ENCODE measurements around the gene SETMAR.
A peak's percentile ranks its signal among the peaks of the same experiment; 100 is the strongest.
"Not testable (repeated sequence)": the region's sequence is repeated elsewhere in the genome, so short reads cannot be mapped to it uniquely, and the experiment has no call there.

SETMAR gene

DNA sequence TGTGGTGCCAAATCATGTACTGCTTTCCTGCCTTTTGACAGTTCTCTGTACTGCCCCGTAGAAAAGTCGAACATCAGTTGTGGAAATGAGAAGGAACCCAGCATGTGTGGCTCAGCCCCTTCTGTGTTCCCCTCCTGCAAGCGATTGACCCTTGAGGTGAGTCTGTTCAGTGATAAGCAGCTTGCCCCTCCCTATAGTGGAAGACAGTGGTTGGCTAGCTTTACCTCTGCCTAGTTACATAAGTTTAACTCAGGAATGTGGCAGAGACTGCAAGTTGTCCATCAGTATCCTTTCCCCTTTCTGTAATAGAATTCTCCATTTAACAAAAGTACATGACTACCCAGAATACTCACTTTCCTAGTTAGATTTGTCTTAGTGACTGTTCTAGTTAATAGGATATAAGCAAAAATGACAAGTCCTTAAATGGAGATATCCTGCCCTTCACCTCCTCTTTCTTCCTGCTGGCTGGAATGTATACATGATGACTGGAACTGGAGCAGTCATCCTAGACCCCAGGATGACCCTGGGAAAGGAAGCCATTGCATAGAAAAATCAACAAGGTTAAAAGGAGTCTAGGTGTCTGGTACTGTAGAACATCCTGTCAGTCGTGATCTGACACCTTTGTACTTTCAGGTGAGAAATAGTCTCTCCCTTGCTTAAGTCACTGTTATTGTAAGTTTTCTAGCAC, 10.6 kb downstream of the SETMAR start:
- no peak for DNase-seq (ENCODE audit: low spot score)

DNA sequence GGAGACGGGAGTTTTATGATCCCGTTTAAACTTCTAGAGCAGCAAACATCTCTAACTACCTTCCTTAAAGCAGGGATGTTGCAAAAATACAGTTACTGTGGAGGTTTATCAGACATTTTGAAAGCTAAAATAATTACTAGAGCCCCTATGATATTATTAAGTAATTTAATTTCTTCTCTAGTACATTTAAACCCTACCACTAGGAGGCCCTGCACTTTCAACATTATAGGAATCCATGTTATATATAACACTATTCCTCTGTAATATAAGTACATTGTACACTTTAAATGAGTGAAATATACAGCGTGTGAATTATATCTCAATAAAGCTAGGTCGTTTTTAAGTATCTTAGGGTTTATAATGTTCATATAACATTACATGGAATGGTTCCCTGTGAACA, 11.5 kb downstream of the SETMAR start:
- DNase-seq (ENCODE audit: low spot score), result no peak

DNA sequence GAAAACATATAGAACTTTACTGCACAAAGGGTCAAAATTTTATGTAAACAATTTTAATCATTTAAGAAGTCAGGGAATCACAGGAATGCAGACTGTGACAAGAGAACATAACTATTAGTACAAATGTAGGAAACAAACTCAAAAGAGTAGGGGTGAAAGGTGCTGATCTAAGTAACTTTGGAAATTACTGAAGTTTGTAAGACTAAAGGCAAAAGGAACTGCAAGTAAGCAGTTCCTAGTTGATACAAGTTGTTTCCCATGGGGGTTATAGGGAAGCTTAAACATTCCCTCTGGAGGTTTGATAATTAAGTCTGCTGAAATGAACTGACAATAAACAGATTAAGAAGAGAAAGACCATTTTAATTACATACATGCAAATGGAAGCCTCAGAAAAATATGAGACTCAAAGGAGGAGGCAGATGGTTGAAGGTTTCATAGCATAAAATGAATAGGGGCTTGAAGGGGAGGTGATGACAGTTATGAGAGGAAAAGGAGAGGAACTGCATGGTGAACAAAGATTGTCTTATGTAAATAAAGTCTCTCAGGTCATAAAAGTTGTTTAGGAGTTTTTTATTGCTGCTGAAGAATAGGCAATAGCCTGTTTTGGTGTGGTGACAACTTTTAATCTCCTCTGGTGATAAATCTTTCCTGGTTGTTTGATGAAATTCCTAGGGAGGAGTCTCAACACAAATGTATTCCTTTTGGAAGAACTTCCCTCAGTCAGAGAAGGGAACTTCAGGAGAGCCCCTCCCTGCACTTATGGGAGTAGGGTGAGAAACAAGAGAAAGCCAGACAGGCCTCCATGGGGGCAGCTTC, 17.1 kb downstream of the SETMAR start:
- no peak for DNase-seq (ENCODE audit: low spot score)

DNA sequence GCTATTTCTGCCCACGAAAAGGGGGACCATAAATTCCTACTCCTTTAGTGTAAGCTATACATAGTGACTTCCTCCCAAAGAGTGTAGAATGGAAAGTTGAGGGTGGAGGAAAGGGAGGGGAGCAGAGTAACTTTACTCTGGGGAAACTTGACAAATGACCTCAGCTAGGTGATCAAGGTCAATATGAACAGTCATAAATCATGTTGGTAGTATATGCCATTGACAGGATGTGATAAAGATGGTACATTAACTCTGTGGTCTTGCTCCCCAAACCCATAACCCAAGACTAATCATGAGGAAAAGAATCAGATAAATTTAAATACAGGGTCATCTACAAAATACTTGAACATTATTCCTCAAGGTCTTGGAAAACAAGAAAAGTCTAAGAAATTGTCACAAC, 18.6 kb downstream of the SETMAR start:
- no peak for DNase-seq (ENCODE audit: low spot score)

DNA sequence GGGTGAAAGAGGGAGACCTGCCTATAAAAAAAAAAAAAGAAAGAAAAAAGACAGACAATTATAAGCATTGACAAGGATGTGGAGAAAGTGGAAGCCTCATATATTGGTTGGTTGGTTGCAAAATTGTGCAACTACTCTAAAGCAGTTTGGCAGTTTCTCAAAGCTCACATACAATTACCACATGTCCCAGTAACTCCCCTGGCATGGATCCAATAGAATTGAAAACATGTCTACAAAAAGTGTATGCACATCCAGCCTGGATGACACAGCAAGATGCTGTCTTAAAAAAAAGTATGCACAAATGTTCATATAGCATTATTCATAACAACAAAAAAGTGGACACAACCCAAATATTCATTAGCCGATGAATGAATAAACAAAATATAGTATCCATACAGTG, 19.5 kb downstream of the SETMAR start:
- DNase-seq (ENCODE audit: low spot score), result no peak

DNA sequence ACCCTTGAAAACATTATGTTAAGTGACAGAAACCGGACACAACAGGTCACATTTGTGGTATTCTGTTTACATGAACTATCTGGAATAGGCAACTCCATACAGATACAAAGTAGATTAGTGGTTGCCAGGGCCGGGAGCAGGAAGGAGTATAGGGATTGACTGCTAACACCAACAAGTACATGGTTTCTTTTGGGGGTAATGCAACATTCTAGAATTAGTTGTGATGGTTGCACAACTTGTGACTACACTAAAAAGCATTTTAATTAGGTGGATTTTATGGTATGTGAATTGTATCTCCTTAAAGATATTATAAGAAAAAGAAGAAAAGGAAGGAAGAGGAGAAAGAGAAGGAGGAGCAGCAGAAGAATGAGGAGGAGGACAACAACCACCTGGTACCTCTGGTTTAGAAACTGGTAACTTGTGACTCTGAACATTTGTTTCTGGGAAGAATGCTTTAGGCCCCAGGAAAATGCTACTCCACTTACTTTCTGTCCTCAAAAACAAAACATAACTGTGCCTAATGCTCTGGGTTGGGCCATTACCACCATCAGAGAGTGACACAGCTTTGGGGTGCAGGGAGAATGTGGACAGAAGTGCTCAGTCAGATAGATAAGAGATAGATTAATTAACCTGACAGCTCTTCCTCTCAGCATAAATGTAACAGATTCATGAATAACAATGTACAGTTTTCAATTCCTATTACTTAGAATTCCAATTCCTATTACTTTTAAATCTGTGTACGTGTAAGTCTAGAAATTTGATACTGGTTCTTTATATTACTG, 20.3 kb downstream of the SETMAR start:
- DNase-seq (ENCODE audit: low spot score), result no peak

DNA sequence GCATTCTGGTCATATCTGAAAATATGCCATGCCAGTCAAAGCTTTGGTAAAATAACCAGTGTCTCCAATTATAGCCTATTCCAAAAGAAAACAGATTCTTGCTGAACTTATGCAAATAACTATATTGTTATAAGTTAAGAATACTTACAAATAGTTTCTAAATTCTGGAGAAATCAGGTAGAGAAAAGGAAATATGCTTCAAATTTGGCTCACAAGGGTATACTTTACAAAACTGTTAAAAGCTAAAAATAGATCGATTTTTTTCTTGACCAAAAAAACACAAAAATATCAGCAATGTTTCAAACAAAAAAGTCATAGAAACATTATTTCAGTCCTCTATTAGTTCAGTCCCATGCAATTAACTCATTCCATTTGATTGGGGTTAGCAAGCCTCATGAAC, 23.7 kb downstream of the SETMAR start:
- DNase-seq (ENCODE audit: low spot score), result no peak

DNA sequence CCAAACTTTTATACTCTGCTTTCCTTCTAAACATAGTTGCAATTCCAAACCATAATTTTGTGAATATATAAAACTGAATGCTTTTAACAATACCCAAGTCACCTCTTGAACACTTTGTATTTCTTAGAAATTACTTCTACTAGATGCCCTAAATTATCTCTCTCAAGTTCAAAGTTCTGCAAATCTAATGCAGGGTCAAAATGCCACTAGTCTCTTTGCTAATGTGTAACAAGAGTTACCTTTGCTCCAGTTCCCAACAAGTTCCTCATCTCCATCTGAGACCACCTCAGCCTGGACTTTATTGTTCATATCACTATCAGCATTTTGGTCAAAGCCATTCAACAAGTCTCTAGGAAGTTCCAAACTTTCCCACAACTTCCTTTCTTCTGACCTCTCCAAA, 26.6 kb downstream of the SETMAR start:
- DNase-seq (ENCODE audit: low spot score), result not testable (repeated sequence)

DNA sequence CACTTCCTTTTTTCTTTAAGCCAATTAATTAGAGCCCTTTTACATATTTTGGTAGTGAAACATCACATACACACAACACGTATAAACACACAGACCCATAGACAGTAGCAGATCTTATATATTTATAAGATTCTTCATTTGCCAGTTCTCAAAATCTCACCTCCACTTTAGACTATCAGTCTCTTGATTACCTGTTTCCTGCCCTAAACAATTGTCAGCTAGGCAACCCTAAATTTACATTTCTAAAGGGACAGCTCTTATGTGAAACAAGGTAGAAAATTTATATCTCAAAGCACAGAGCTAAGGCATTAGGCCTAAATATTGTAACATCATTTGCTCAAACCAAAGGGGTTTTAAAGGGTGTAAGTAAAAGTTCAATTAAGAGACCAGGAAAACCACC, 28.9 kb downstream of the SETMAR start:
- no peak for DNase-seq (ENCODE audit: low spot score)

DNA sequence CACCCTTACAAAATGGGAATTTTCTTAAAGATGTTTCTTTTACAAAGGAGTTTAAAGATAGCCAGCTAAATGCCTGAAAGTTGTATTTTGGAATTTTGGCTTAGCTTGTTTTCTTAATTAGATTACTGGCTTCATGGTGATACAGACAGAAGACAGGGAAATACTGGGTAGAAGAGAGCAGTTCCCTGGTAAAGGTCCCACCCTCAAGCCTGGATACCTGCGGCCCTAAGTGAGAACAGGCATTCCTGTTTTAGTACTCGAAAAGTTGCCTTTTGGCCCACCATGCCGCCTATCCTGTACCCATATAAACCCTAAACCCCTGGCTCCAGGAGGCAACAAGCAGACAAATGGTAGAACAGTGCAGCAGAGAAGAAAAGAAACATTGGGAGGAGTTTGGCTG, 29.4 kb downstream of the SETMAR start:
- DNase-seq (ENCODE audit: low spot score), result no peak

DNA sequence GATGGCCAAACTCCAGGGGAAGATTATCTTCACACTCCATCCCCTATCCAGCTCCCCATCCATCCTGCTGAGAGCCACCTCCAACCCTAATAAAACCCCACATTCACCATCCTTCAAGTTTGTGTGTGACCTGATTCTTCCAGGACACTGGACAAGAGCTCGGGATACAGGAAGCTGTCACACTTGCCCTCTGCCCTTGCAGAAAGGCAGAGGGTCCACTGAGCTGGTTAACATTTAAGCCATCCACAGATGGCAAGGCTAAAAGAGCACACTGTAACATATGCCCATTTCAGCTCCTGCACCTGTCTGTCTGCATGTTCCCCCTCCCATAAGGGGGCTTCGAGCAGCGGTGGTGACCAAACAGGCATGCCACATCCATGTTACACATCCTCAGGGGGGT, 29.8 kb downstream of the SETMAR start:
- no peak for DNase-seq (ENCODE audit: low spot score)

DNA sequence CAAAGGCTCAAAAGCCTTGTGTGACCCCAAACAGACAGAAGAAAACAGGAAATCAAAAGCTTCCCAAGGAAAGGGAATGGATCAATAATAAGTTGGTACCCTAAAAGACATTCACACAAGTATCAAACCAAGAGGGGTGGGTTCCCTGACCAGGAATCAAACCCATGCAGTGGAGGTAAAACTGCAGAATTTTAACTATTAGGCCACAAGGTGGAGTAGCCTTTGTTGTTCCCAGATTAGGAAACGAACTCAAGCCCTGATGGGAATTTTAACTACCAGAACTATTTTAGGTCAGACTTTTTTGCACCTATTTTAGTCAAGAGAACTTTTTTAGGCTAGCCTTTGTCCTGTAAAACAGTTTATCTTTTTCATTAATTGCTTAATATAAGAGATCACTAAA, 31.4 kb downstream of the SETMAR start:
- no peak for DNase-seq (ENCODE audit: low spot score)

DNA sequence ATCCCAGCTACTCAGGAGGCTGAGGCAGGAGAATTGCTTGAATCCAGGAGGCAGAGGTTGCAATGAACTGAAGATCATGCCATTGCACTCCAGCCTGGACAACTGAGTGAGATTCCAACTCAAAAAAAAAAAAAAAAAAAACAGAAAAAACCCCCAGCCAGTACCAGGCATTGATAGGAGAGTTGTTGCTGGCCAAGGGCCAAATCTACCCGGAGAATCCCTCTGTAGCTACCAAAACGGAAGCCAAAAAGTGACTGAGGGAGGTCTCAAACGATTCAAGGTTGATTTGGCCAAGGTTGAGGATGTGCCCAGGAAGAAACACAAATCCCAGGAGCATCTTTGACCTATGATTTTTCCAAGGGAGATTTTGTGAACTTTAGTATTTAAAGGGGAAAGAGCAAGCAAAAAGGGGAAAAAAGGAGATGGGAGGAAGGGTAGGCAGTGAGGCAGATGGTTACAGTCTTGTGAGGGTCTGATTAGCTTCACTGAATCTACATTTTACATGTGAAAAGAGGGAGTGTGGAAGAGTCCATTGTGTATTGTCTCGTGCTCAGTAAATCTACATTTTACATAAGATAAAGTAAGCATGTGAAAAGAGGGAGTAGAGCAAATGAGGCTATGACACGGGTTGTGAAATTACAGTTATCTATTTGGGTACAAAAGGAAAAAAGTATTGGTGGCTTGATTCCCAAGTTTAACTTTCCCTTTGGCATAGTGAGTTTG, 32.8 kb downstream of the SETMAR start:
- no peak for DNase-seq (ENCODE audit: low spot score)

DNA sequence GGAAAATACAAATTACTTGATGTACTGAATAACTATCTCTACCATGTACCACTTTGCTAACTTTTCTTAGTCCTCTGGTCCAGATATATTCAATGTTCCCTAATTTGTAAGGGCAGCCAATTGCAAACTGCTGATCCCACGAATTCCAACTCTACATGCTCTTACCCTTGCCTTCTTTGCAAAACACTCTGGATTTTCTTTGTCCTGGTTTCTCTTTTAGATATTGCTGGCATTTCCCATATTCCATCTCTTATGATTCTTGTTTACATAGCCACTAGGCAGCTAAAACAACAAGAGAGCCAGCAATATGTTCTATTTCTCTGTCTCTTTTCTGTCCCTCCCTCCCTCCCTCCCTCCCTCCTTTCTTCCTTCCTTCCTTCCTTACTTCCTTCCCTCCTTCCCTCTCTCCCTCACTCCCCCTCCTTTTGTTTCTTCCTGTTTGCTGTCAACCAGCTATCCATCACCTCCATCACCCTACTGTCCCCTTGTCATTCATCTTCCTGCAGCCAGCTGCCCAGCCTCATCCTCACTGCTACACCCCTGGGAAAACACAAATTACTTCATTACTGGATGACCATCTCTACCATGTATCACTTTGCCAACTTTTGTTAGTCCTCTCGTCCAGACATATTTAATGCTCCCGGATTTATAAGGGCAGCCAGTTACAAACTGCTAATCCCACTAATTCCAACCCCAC, 33.8 kb downstream of the SETMAR start:
- DNase-seq (ENCODE audit: low spot score), result no peak

DNA sequence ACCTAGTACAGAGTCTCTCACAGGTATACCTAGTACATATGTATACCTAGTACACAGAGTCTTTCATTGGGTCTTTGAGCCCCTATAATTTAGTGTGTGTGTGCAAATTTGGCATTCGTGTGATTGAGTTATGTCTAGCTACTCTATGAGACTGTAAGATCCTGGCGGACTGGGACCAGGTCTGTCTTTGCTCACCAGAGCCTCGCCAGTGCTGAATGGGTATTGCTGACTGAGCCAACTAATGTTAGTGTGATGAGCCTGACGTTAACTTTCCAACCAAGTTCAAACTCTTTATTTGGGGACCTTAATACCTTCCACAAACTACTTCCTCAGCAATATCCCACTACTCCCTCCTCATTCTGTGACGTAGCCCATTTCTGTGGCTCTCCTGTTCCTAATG, 35.6 kb downstream of the SETMAR start:
- no peak for DNase-seq (ENCODE audit: low spot score)

DNA sequence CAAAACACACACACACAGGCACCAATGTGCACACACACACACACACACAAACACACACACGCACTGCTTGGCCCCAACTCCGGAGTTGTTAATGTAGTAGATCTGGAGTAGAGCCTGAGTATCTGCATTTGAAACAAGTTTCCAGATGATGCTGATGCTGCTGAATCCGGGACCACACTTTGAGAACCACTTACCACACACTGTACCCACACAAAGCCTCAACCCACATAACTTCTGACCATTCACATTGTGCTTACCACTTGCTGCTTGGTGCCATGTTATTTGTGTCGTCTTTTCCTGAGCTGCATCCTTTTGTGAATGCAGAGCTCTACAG, 36.9 kb downstream of the SETMAR start:
- no peak for DNase-seq (ENCODE audit: low spot score)

DNA sequence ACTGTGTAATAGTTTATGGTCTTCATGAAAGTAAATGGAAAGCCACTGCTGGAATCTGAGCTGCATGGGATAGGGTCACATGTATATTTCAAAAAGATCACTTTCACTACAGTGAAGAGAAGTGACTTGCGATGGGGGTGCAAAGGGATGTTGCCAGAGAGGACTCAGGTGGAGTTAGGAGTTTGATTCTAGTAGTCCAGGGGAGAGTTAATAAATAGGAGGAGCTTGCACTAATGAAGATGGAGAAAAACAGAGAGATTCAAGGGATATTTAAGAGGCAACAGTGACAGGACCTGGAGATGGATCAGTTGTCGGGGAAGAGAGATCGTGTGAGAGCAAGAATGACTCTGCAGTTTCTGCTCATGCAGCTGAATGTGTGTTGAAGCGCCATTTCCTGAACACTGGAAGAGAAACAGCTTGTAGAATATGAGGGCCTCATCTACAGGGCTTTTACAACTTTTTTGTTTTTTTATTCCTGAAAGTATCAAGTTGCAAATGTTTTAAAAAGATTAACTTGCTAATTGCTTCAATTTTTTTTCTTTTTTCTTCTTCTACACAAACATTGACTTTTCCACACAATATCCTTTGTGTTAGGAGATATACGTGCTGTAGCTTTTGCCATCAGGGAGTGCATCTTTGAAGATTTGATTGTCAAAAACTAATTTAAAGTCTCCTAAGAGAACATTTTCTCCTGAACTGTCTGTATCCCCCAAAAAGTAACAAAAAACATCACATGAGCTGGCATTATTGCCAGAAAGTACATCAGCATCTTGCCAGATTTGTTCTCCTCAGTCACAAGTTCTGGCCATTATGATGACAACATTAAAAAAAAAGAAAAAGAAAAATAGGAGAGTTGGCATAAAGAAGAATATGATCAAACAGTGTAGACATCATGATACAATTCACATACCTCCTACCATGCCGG, 37.5 kb downstream of the SETMAR start:
- no peak for DNase-seq (ENCODE audit: low spot score)

DNA sequence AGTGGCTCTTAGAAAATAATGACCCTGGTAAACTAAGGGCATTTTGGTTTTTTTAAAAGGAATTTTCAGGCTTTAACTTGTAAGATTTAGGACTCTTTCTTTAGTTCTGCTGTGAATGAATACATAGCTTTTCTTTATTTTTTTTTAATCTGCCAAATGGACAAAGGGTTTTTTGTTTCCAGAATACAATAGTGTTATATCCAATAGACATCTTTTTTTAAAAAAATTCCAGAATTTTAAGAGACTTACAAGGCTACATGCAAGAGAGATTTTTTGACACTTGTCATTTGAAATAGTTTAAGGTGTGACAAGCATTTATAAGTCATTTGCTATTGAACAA, 38.1 kb downstream of the SETMAR start:
- no peak for DNase-seq (ENCODE audit: low spot score)

DNA sequence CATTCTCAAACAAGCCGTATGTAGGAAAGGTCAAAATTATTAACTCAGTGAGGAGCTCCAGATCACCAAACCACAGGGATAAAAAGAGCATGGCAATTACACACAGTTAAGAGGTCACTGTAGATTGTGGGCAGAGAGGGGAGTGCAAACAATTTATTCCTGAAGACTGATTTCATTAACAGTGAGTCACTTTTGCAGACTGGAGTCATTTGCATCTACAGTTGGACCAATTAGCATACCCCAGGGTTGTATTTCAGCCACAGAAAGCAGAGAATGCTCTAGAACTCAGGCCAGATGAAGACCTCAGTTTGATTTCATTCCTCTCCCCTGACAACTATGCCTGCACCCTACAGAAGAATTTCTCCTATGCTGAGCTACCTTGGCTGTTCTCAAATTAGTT, 40.1 kb downstream of the SETMAR start:
- DNase-seq (ENCODE audit: low spot score), result no peak

DNA sequence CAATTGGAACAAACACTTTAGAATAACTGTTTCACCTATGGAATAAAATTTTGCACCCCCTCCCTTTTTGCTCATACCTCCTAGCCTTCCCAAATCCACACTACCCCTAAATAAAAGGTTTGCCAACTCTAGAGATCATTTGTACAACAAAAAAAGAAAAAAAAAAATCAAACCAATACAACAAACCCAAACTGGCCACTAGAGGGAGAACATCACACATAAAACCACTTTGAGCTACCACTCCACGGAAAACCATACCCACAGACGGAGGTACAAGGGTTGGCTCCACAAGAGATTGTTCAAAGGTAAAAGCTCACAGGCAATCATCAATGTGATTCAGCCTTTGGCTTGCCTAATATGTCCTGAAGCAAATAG, 47.6 kb downstream of the SETMAR start:
- DNase-seq (ENCODE audit: low spot score), result peak; percentile 63
